CD4-positive, CD25-positive, alpha-beta regulatory T cell (primary cell): ENCODE results near the gene RIC8A. TPM values are rescaled to one million over a fixed set of nuclear protein-coding genes. Genes with fewer than 3 reads are reported as not detected.

Source experiments
- ATAC-seq, 2 donors: fragments of 150-1000 bp; cut with Tn5 transposase; one replicate each; pipeline ENCODE4 v1.10.0; 2021; ENCODE audit warnings: low read depth in 2 of 2, moderate number of reproducible peaks in 2 of 2, moderate library complexity in 1 of 2
- DNase-seq, 3 donors: peaks; one replicate each; pipeline versions ENCODE4 v3.0.0 to v3.0.0-alpha.2; 2012 to 2022; ENCODE audit warnings: mixed read lengths in 1 of 3
- H3K27ac ChIP-seq: one replicate; pipeline ENCODE4 v1.7.0; 2013; ENCODE audit warnings: mild to moderate bottlenecking, low read length; ENCODE audit not compliant: insufficient read depth, poor library complexity, severe bottlenecking
- H3K27me3 ChIP-seq: one replicate; pipeline ENCODE4 v1.7.0; 2013; ENCODE audit warnings: low read length; ENCODE audit not compliant: control insufficient read depth, insufficient read depth
- H3K36me3 ChIP-seq: one replicate; pipeline ENCODE4 v1.7.0; 2013; ENCODE audit warnings: mild to moderate bottlenecking, low read length, moderate library complexity; ENCODE audit not compliant: control insufficient read depth, insufficient read depth
- H3K4me1 ChIP-seq: 2 replicates; pipeline ENCODE4 v1.7.0; 2013; ENCODE audit warnings: mild to moderate bottlenecking, low read length; ENCODE audit not compliant: insufficient read depth, control insufficient read depth, poor library complexity, severe bottlenecking
- H3K4me3 ChIP-seq: one replicate; pipeline ENCODE4 v1.7.0; 2013; ENCODE audit warnings: low read depth, mild to moderate bottlenecking, low read length, moderate library complexity
- H3K9me3 ChIP-seq, 2 experiments: 1 replicate in 1 of 2; 2 replicates in 1 of 2; pipeline ENCODE4 v1.7.0; 2013; ENCODE audit warnings: low read length in 2 of 2, mild to moderate bottlenecking in 1 of 2, moderate library complexity in 1 of 2; ENCODE audit not compliant: control insufficient read depth in 2 of 2
- H3K27ac Mint-ChIP-seq, 3 donors: one replicate each; pipeline ENCODE4 v1.8.0; 2020 to 2022; ENCODE audit warnings: mild to moderate bottlenecking in 3 of 3, mixed read lengths in 3 of 3, moderate library complexity in 2 of 3
- H3K27me3 Mint-ChIP-seq: one replicate; pipeline ENCODE4 v1.8.0; 2022; ENCODE audit warnings: mild to moderate bottlenecking, mixed read lengths
- H3K36me3 Mint-ChIP-seq: one replicate; pipeline ENCODE4 v1.8.0; 2020; ENCODE audit warnings: mixed read lengths
- H3K4me1 Mint-ChIP-seq, 4 donors: one replicate each; pipeline ENCODE4 v1.8.0; 2020 to 2022; ENCODE audit warnings: mixed read lengths in 4 of 4, mild to moderate bottlenecking in 1 of 4
- H3K4me3 Mint-ChIP-seq, 4 donors: one replicate each; pipeline ENCODE4 v1.8.0; 2020 to 2022; ENCODE audit warnings: mild to moderate bottlenecking in 4 of 4, mixed read lengths in 4 of 4, moderate library complexity in 3 of 4
- H3K9me3 Mint-ChIP-seq, 7 donors: one replicate each; pipeline ENCODE4 v1.8.0; 2020 to 2022; ENCODE audit warnings: mixed read lengths in 7 of 7, mild to moderate bottlenecking in 3 of 7, moderate library complexity in 2 of 7
- polyA plus RNA-seq, 4 donors: library from polyadenylated mRNA; unstranded; fragments of 300-500 nt; fragmentation: Illumina TruSeq; gene quantifications; one replicate each; pipeline ENCODE4 v1.2.3, GENCODE V29; 2021
- total RNA-seq: library from RNA; stranded (reverse); gene quantifications from one replicate; pipeline ENCODE4 v1.2.3, GENCODE V29; 2022

RIC8A gene
- total and polyA plus RNA-seq, 5 donors from 2014 or later: 74.1 to 135 (median 78.6) TPM

GRCh38 chr11:255816-256215 lies 48.3 kb downstream of the RIC8A start:
- H3K9me3 ChIP-seq: no peaks in the 10 kb centered on the region

DNA sequence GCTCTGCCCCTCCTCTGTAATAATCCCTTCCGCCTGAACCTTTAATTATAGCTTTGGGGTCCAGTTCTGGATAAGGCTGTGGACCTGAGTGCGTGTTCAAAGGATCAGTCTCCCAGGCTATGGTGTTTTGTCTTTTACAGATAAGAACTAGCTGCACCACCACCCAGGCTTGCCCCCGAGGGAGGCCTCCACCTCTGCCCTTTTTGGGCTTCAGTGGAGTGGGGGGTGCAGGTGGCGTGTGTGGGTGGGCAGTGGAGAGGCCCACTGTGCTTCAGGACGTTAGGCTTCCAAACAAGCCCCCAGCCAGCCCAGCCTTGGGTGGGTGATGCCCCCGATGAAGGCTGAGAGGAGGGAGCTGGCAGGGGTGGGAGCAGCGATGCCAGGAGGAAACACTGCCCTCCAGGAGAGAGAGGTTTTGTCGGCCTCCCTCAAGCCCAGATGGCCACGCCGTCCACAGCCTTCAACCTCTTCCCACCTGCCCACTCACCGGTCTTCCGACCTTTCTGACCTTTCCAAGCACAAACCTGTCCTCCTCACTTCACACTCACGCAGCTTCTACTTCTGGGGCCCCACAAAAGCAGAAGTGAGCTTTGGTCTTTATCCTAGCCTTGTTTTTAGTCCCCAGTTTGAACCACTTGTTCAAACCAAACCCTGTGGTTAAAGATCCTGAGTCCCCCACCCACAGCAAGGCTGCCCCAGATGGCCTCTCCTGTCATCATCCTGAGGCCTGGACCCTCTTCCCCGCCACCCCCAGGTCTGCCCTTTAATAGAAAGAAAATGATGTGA lies 49.6 kb downstream of the RIC8A start:
- H3K27me3 Mint-ChIP-seq: peaks cover 8% of the 10 kb centered on the region
- no peaks in the 10 kb centered on the region for H3K9me3 Mint-ChIP-seq
- no peaks in the 10 kb centered on the region for H3K4me1 ChIP-seq
- peaks cover 9% of the 10 kb centered on the region for H3K36me3 Mint-ChIP-seq
- H3K4me1 Mint-ChIP-seq: peaks cover 0 to 3% (median 0%) of the 10 kb centered on the region in 4 donors
- H3K9me3 ChIP-seq: no peaks in the 10 kb centered on the region
- ATAC-seq (no peak), DNase-seq (no peak)
- no peak overlapping the region for H3K27ac Mint-ChIP-seq
- H3K4me3 Mint-ChIP-seq: no peak overlapping the region
- H3K27me3 ChIP-seq: no peaks in the 10 kb centered on the region
- H3K27ac ChIP-seq: no peak overlapping the region
- no peak overlapping the region for H3K4me3 ChIP-seq
- peaks cover 14% of the 10 kb centered on the region for H3K36me3 ChIP-seq

More at GRCh38 chr11:255816-256215, 48.3 kb downstream of the RIC8A start:
- Histone ChIP-seq H3K36me3 (peaks cover 24% of the 10 kb centered on the region), H3K27ac (no peak overlapping the region), H3K4me1 (peaks cover 2% of the 10 kb centered on the region), H3K4me3 (no peak overlapping the region), H3K27me3 (no peaks in the 10 kb centered on the region)
- H3K9me3 Mint-ChIP-seq: no peaks in the 10 kb centered on the region
- ATAC-seq (no peak), DNase-seq (no peak)
- peaks cover 17% of the 10 kb centered on the region for H3K36me3 Mint-ChIP-seq
- peak overlapping the region in 1 of 3 donors; percentile 11 for H3K27ac Mint-ChIP-seq
- H3K27me3 Mint-ChIP-seq: peaks cover 8% of the 10 kb centered on the region
- H3K4me1 Mint-ChIP-seq: peaks cover 0 to 6% (median 2%) of the 10 kb centered on the region in 4 donors
- no peak overlapping the region for H3K4me3 Mint-ChIP-seq

- DNase-seq (no peak), ATAC-seq (no peak)
- Mint-ChIP-seq H3K4me3 (no peak overlapping the region), H3K27ac (no peak overlapping the region), H3K9me3 (no peaks in the 10 kb centered on the region), H3K27me3 (peaks cover 8% of the 10 kb centered on the region), H3K4me1 (peaks cover 0 to 3% (median 0%) of the 10 kb centered on the region in 4 donors), H3K36me3 (peaks cover 4% of the 10 kb centered on the region)
- Histone ChIP-seq H3K27me3 (no peaks in the 10 kb centered on the region), H3K9me3 (no peaks in the 10 kb centered on the region), H3K36me3 (peaks cover 6% of the 10 kb centered on the region), H3K4me3 (no peak overlapping the region), H3K27ac (no peak overlapping the region), H3K4me1 (no peaks in the 10 kb centered on the region)
These were observed 50.4 kb downstream of the RIC8A start for GRCh38 chr11:257766-258493.

DNA sequence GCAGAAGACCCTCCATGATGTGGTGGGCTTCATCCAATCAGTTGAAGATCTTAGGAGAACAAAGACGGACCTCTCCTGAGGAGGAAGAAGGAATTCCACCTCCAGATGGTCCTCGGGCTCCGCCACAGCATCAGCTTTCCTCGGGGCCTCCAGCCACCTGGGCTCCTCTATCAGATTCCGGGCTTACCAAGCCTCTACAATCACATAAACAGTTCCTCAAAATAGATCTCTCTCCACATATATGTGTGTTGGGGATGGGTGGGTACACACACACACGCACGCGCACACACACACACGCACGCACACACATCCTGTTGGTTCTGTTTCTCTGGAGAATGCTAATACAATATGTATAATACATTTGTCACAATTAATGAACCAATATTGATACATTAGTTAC lies 51.9 kb downstream of the RIC8A start:
- Mint-ChIP-seq H3K4me1 (no peaks in the 10 kb centered on the region), H3K27me3 (peaks cover 8% of the 10 kb centered on the region), H3K4me3 (no peak overlapping the region), H3K36me3 (no peaks in the 10 kb centered on the region), H3K27ac (no peak overlapping the region), H3K9me3 (no peaks in the 10 kb centered on the region)
- Histone ChIP-seq H3K36me3 (no peaks in the 10 kb centered on the region), H3K4me1 (no peaks in the 10 kb centered on the region), H3K9me3 (no peaks in the 10 kb centered on the region), H3K27me3 (no peaks in the 10 kb centered on the region), H3K27ac (no peak overlapping the region), H3K4me3 (no peak overlapping the region)
- DNase-seq (no peak), ATAC-seq (no peak)

- Histone ChIP-seq H3K9me3 (peaks cover 0 to 4% of the 10 kb centered on the region in 2 experiments), H3K36me3 (no peaks in the 10 kb centered on the region), H3K27ac (no peak overlapping the region), H3K27me3 (no peaks in the 10 kb centered on the region), H3K4me3 (no peak overlapping the region), H3K4me1 (no peaks in the 10 kb centered on the region)
- no peak for ATAC-seq
- Mint-ChIP-seq H3K4me1 (peaks cover 0 to 2% (median 1%) of the 10 kb centered on the region in 4 donors), H3K4me3 (no peak overlapping the region), H3K9me3 (peaks cover 0 to 2% (median 0%) of the 10 kb centered on the region in 7 donors), H3K27me3 (peaks cover 8% of the 10 kb centered on the region), H3K36me3 (no peaks in the 10 kb centered on the region), H3K27ac (no peak overlapping the region)
- DNase-seq: no peak
These were observed 54.1 kb downstream of the RIC8A start for GRCh38 chr11:261624-262023.

Other genes starting within 250 kb of the RIC8A start
- gene SCGB1C1, start 14.6 kb upstream of the RIC8A start, total RNA-seq: not detected
- gene SCGB1C1, start 14.6 kb upstream of the RIC8A start, polyA plus RNA-seq: not detected
- 66.4 TPM for gene BET1L, start 309 bp upstream of the RIC8A start, total RNA-seq
- gene BET1L, start 309 bp upstream of the RIC8A start, polyA plus RNA-seq: 10 to 100 TPM; 58.2 to 84.4 (median 64.6) TPM
- gene SIRT3, start 28.6 kb downstream of the RIC8A start, total RNA-seq: 14.2 TPM
- gene SIRT3, start 28.6 kb downstream of the RIC8A start, polyA plus RNA-seq: 10 to 100 TPM in 2 of 4 donors, 1 to 10 TPM in 2; 6.9 to 12.4 (median 10.3) TPM
- gene PSMD13, start 29.3 kb downstream of the RIC8A start, total RNA-seq: 99.6 TPM
- gene PSMD13, start 29.3 kb downstream of the RIC8A start, polyA plus RNA-seq: 100 to 1,000 TPM; 223 to 276 (median 261) TPM
- 1.8 TPM for gene NLRP6, start 70.7 kb downstream of the RIC8A start, total RNA-seq
- gene NLRP6, start 70.7 kb downstream of the RIC8A start, polyA plus RNA-seq: 1 to 10 TPM in 3 of 4 donors, under 1 TPM in 1; 0.36 to 4.0 (median 2.4) TPM
- gene PGGHG, start 81.4 kb downstream of the RIC8A start, total RNA-seq: 188 TPM
- 1 to 10 TPM; 1.5 to 2.9 (median 2.5) TPM for gene PGGHG, start 81.4 kb downstream of the RIC8A start, polyA plus RNA-seq
- gene IFITM5, start 91.8 kb downstream of the RIC8A start, total RNA-seq: not detected
- not detected for gene IFITM5, start 91.8 kb downstream of the RIC8A start, polyA plus RNA-seq
- gene IFITM2, start 100.1 kb downstream of the RIC8A start, total RNA-seq: 376 TPM
- 1,000 to 10,000 TPM; 1,701 to 2,097 (median 1,858) TPM for gene IFITM2, start 100.1 kb downstream of the RIC8A start, polyA plus RNA-seq
- gene IFITM1, start 106.3 kb downstream of the RIC8A start, total RNA-seq: 320 TPM
- gene IFITM1, start 106.3 kb downstream of the RIC8A start, polyA plus RNA-seq: 1,000 to 10,000 TPM; 1,249 to 1,544 (median 1,415) TPM
- gene IFITM3, start 113.2 kb downstream of the RIC8A start, total RNA-seq: 6.7 TPM
- 10 to 100 TPM in 2 of 4 donors, 1 to 10 TPM in 2; 3.5 to 94.8 (median 42.6) TPM for gene IFITM3, start 113.2 kb downstream of the RIC8A start, polyA plus RNA-seq
- gene B4GALNT4, start 161.8 kb downstream of the RIC8A start, total RNA-seq: 0.99 TPM
- not detected for gene B4GALNT4, start 161.8 kb downstream of the RIC8A start, polyA plus RNA-seq
- gene PKP3, start 186.5 kb downstream of the RIC8A start, total RNA-seq: 0.30 TPM
- under 1 TPM in 3 of 4 donors, not detected in 1; 0.09 to 0.75 (median 0.27) TPM for gene PKP3, start 186.5 kb downstream of the RIC8A start, polyA plus RNA-seq
- 387 TPM for gene SIGIRR, start 207.3 kb downstream of the RIC8A start, total RNA-seq
- gene SIGIRR, start 207.3 kb downstream of the RIC8A start, polyA plus RNA-seq: 100 to 1,000 TPM; 213 to 274 (median 220) TPM
- gene ANO9, start 234.3 kb downstream of the RIC8A start, total RNA-seq: 153 TPM
- gene ANO9, start 234.3 kb downstream of the RIC8A start, polyA plus RNA-seq: 10 to 100 TPM in 3 of 4 donors, 1 to 10 TPM in 1; 8.9 to 16.4 (median 12.3) TPM
- 19.3 TPM for gene PTDSS2, start 242.6 kb downstream of the RIC8A start, total RNA-seq
- gene PTDSS2, start 242.6 kb downstream of the RIC8A start, polyA plus RNA-seq: 1 to 10 TPM; 6.1 to 8.3 (median 6.8) TPM